C4-2B (cell line): ENCODE data around the gene POLE3.

ENCODE experiments used
- CTCF ChIP-seq: fragments of 450-650 bp; conservative IDR thresholded peaks from 2 replicates; pipeline ENCODE4 v1.5.1; 2017; ENCODE audit warnings: mild to moderate bottlenecking
- ZFX ChIP-seq: fragments of 450-650 bp; IDR thresholded peaks from 2 replicates; pipeline ENCODE4 v1.6.1; 2017

- TF ChIP-seq CTCF (no peak), ZFX (no peak)
Observed at GRCh38 chr9:113375057-113376023, 35.1 kb downstream of the POLE3 start.
